Measurements from ENCODE around the gene LYSMD1.
"Not testable (repeated sequence)": the region's sequence is repeated elsewhere in the genome, so short reads cannot be mapped to it uniquely, and the experiment has no call there.

Gene LYSMD1

DNA sequence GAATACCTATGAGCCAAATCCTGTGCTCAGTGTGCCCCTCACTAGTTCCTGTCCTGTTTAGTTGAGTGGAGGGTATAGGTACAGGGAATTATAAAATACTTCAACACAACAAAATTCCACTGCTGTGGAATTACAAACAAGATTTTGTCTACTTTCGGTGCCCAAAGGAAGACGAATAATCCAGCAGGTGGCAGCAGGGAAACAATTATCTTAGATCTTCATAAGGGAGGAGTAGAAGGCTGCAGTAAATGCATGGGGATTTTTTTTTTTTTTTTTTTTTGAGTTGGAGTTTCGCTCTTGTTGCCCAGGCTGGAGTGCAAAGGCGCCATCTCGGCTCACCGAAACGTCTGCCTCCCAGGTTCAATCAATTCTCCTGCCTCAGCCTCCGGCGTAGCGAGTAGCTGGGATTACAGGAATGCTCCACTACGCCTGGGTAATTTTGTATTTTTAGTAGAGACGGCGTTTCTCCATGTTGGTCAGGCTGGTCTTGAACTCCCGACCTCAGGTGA lies 30.6 kb upstream of the LYSMD1 start:
- H3K36me3 ChIP-seq (ENCODE audit: control insufficient read depth in 1 of 2, insufficient read depth in 2 of 2, low read length in 2 of 2): no peaks in the 10 kb centered on the region
- H3K4me3 ChIP-seq (ENCODE audit: low read depth in 1 of 2, low read length in 2 of 2): peak overlapping the region; percentile 6 to 54
- peak overlapping the region in 1 of 2 donors; percentile 34 for H3K9ac ChIP-seq (ENCODE audit: low read depth in 1 of 2, low read length in 2 of 2)
- peaks cover 13 to 26% of the 10 kb centered on the region in 2 donors for H3K4me1 ChIP-seq (ENCODE audit: control insufficient read depth in 1 of 2, insufficient read depth in 2 of 2, low read length in 2 of 2)
- peak overlapping the region; percentile 43 for H3K27ac ChIP-seq (ENCODE audit: low read depth, low read length)
- H3K27me3 ChIP-seq (ENCODE audit: control insufficient read depth in 1 of 2, insufficient read depth in 2 of 2, low read length in 2 of 2): no peaks in the 10 kb centered on the region
- H3K9me3 ChIP-seq (ENCODE audit: control insufficient read depth in 1 of 2, low read length in 2 of 2): no peaks in the 10 kb centered on the region

DNA sequence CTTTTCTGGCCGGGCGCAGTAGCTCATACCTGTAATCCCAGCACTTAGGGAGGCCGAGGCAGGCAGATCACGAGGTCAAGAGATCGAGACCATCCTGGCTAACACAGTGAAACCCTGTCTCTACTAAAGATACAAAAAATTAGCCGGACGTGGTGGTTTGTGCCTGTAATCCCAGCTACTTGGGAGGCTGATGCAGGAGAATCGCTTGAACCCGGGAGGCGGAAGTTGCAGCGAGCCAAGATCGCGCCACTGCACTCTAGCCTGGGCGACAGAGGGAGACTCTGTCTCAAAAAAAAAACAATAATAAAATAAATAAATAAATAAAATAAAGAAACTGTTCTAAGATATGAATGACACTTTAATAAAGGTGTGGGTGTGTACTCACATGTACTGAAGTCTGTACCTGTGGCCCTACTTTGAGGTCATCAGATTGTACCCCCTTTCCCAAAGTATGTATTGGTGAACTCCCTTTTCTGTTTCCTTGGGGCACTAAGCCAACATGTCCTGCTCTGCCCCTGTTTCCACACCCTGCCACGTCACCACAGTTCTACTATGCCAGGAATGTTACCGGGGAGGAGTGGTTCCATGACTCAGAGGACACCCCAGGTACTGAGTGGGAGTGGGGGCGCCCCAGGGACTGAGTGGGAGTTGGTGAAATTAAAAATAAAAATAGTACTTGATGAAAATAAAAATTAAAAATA lies 29.3 kb upstream of the LYSMD1 start:
- Histone ChIP-seq H3K4me3 (ENCODE audit: low read depth in 1 of 2, low read length in 2 of 2) (peak overlapping the region; percentile 45 to 51), H3K4me1 (ENCODE audit: control insufficient read depth in 1 of 2, insufficient read depth in 2 of 2, low read length in 2 of 2) (peaks cover 13 to 19% of the 10 kb centered on the region in 2 donors)
- H3K27me3 ChIP-seq (ENCODE audit: control insufficient read depth in 1 of 2, insufficient read depth in 2 of 2, low read length in 2 of 2); H3K9ac ChIP-seq (ENCODE audit: low read depth in 1 of 2, low read length in 2 of 2); H3K27ac ChIP-seq (ENCODE audit: low read depth, low read length); H3K9me3 ChIP-seq (ENCODE audit: control insufficient read depth in 1 of 2, low read length in 2 of 2); H3K36me3 ChIP-seq (ENCODE audit: control insufficient read depth in 1 of 2, insufficient read depth in 2 of 2, low read length in 2 of 2): not testable (repeated sequence)

DNA sequence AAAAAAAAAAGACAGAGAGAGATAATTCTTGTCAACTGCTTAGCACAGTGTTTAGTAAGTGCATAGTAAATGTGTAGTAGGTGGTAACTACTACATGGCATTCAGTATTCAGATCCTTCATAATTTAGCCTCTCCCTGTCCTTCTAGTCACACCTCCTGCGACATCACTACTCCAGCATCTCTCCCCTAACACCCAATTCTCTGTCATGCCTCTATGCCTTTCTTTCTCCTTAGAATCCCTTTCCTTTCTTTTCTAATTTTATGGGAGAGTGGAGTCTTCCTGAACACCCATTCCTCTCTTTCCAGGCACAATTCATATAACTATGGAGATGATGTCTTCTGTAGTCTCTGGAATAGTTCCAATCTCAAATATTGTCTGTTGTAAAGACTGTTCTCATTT lies 28.2 kb upstream of the LYSMD1 start:
- Histone ChIP-seq H3K27me3 (ENCODE audit: control insufficient read depth in 1 of 2, insufficient read depth in 2 of 2, low read length in 2 of 2) (no peaks in the 10 kb centered on the region), H3K9me3 (ENCODE audit: control insufficient read depth in 1 of 2, low read length in 2 of 2) (no peaks in the 10 kb centered on the region), H3K36me3 (ENCODE audit: control insufficient read depth in 1 of 2, insufficient read depth in 2 of 2, low read length in 2 of 2) (no peaks in the 10 kb centered on the region), H3K4me1 (ENCODE audit: control insufficient read depth in 1 of 2, insufficient read depth in 2 of 2, low read length in 2 of 2) (peaks cover 10 to 18% of the 10 kb centered on the region in 2 donors), H3K4me3 (ENCODE audit: low read depth in 1 of 2, low read length in 2 of 2) (no peak overlapping the region), H3K27ac (ENCODE audit: low read depth, low read length) (no peak overlapping the region), H3K9ac (ENCODE audit: low read depth in 1 of 2, low read length in 2 of 2) (no peak overlapping the region)

DNA sequence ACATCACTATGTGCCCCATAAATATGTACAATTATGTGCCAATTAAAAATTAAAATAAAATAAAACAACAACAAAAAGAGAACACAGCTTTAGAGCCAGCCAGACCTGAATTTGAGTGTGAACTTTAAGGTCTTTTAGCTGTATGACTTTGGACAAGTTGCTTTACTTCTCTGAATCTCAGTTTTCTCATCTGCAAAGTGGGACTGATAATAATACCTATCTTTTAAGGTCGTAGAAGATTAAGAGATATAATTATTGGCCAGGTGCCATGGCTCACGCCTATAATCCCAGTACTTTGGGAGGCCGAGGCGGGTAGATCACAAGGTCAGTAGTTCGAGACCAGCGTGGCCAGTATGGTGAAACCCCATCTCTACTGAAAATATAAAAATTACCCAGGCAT lies 27.6 kb upstream of the LYSMD1 start:
- H3K27ac ChIP-seq (ENCODE audit: low read depth, low read length): no peak overlapping the region
- no peak overlapping the region for H3K9ac ChIP-seq (ENCODE audit: low read depth in 1 of 2, low read length in 2 of 2)
- no peaks in the 10 kb centered on the region for H3K36me3 ChIP-seq (ENCODE audit: control insufficient read depth in 1 of 2, insufficient read depth in 2 of 2, low read length in 2 of 2)
- H3K9me3 ChIP-seq (ENCODE audit: control insufficient read depth in 1 of 2, low read length in 2 of 2): no peaks in the 10 kb centered on the region
- no peak overlapping the region for H3K4me3 ChIP-seq (ENCODE audit: low read depth in 1 of 2, low read length in 2 of 2)
- peaks cover 14 to 24% of the 10 kb centered on the region in 2 donors for H3K4me1 ChIP-seq (ENCODE audit: control insufficient read depth in 1 of 2, insufficient read depth in 2 of 2, low read length in 2 of 2)
- H3K27me3 ChIP-seq (ENCODE audit: control insufficient read depth in 1 of 2, insufficient read depth in 2 of 2, low read length in 2 of 2): no peaks in the 10 kb centered on the region

DNA sequence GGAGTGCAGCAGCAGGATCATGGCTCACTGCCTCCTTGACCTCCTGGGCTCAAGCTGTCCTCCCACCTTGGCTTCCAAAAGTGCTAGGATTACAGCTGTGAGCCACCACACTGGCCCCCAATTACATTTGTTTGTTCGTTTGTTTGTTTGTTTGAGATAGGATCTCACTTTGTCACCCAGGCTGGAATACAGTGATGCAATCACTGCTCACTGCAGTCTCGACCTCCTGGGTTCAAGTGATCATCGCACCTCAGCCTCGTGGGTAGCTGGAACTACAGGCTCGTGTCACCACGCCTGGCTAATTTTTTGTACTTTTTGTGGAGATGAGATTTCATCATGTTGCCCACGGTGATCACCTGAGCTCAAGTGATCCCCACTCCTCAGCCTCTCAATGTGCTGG lies 26.3 kb upstream of the LYSMD1 start:
- no peak overlapping the region for H3K9ac ChIP-seq (ENCODE audit: low read depth in 1 of 2, low read length in 2 of 2)
- H3K27ac ChIP-seq (ENCODE audit: low read depth, low read length): no peak overlapping the region
- H3K9me3 ChIP-seq (ENCODE audit: control insufficient read depth in 1 of 2, low read length in 2 of 2): no peaks in the 10 kb centered on the region
- H3K27me3 ChIP-seq (ENCODE audit: control insufficient read depth in 1 of 2, insufficient read depth in 2 of 2, low read length in 2 of 2): no peaks in the 10 kb centered on the region
- H3K4me3 ChIP-seq (ENCODE audit: low read depth in 1 of 2, low read length in 2 of 2): no peak overlapping the region
- H3K4me1 ChIP-seq (ENCODE audit: control insufficient read depth in 1 of 2, insufficient read depth in 2 of 2, low read length in 2 of 2): peaks cover 11 to 20% of the 10 kb centered on the region in 2 donors
- H3K36me3 ChIP-seq (ENCODE audit: control insufficient read depth in 1 of 2, insufficient read depth in 2 of 2, low read length in 2 of 2): no peaks in the 10 kb centered on the region

DNA sequence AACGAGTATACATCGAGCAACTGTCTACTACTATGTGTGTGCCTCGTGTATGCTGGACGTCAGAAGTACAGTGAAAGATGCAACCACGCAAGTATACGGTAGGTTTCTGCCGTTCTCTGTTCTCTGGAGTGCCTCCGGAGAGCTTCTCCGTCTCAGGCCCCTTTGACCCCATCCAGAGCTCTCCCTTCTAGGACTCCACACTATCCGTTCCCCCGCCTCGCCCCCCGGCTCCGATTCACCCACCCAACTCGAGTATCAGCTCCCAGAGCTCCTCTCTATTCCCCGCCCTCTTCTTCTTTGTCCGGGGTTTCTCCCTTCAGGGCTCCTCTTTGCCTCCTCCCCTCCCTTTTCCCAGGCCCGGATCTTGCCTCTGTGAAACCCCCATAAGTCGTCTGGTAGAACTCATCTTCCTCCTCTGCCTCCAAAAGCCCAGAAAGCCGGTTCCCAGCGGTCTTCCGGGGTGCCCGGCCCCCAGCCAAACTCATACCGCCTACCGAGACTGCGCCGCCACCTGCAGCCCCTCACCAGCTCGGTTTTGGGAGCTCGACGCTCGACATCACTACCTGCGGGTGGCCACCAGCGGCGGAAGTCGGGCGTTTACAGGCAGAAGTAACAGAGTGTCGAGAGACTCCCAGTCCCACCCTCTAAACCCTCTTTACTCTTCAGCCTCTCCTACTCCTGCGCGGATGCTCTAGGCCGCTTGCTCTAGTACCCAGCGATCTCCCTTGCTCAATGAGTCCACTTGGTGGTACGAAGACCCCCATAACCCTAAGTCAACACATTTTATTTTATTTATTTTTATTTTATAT lies 24.1 kb upstream of the LYSMD1 start, which contains the start of gene VPS72:
Gene VPS72, minus strand, starts transcription at position 561 of the 809 bp plus-strand sequence. Its CDS starts 76 bp downstream, at position 485.
- no peaks in the 10 kb centered on the region for H3K27me3 ChIP-seq (ENCODE audit: control insufficient read depth in 1 of 2, insufficient read depth in 2 of 2, low read length in 2 of 2)
- H3K4me3 ChIP-seq (ENCODE audit: low read depth in 1 of 2, low read length in 2 of 2): peak within 1 kb of the TSS; percentile 89 to 92
- H3K9me3 ChIP-seq (ENCODE audit: control insufficient read depth in 1 of 2, low read length in 2 of 2): no peaks in the 10 kb centered on the region
- H3K36me3 ChIP-seq (ENCODE audit: control insufficient read depth in 1 of 2, insufficient read depth in 2 of 2, low read length in 2 of 2): peaks cover 8 to 10% of the 10 kb centered on the region in 2 donors
- H3K9ac ChIP-seq (ENCODE audit: low read depth in 1 of 2, low read length in 2 of 2): peak within 1 kb of the TSS; percentile 79 to 97
- H3K4me1 ChIP-seq (ENCODE audit: control insufficient read depth in 1 of 2, insufficient read depth in 2 of 2, low read length in 2 of 2): peaks cover 11 to 20% of the 10 kb centered on the region in 2 donors
- H3K27ac ChIP-seq (ENCODE audit: low read depth, low read length): peak within 1 kb of the TSS; percentile 47

DNA sequence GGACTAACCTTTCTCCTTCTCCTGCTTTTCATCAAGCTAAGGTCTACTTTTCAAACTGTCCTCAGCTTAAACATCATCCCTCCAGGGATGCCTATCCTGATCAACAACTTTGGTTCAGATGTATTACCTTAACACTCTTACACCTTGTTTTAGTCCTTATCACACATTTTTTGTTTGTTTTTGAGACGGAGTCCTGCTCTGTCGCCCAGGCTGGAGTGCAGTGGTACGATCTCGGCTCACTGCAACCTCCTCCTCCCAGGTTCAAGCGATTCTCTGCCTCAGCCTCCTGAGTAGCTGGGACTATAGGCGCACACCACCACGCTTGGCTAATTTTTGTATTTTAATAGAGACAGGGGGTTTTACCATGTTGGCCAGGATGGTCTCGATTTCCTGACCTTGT lies 23.0 kb upstream of the LYSMD1 start:
- Histone ChIP-seq H3K4me3 (ENCODE audit: low read depth in 1 of 2, low read length in 2 of 2) (peak overlapping the region; percentile 89 to 92), H3K36me3 (ENCODE audit: control insufficient read depth in 1 of 2, insufficient read depth in 2 of 2, low read length in 2 of 2) (peaks cover 14 to 21% of the 10 kb centered on the region in 2 donors), H3K9ac (ENCODE audit: low read depth in 1 of 2, low read length in 2 of 2) (peak overlapping the region; percentile 79 to 97), H3K4me1 (ENCODE audit: control insufficient read depth in 1 of 2, insufficient read depth in 2 of 2, low read length in 2 of 2) (peaks cover 11 to 16% of the 10 kb centered on the region in 2 donors)
- H3K9me3 ChIP-seq (ENCODE audit: control insufficient read depth in 1 of 2, low read length in 2 of 2); H3K27me3 ChIP-seq (ENCODE audit: control insufficient read depth in 1 of 2, insufficient read depth in 2 of 2, low read length in 2 of 2); H3K27ac ChIP-seq (ENCODE audit: low read depth, low read length): not testable (repeated sequence)

DNA sequence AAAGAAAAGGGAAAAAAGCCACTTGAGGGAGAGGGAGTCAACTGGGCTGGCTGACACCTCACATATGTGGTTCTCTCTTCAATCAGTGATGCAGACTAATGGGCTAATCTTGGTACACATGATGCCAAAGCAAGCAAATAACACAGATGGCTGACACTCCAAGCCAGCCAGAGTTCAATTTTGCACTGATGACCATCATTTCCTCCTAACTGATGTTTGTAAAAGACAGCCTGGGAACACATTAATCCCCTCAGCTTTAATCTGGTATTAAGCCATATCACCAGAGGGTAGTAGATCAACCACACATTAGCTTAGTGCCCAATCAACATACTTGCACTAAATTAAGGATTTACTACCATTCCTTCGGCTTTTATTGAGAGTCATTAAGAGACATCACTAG lies 21.5 kb upstream of the LYSMD1 start:
- Histone ChIP-seq H3K4me3 (ENCODE audit: low read depth in 1 of 2, low read length in 2 of 2) (no peak overlapping the region), H3K9me3 (ENCODE audit: control insufficient read depth in 1 of 2, low read length in 2 of 2) (no peaks in the 10 kb centered on the region), H3K4me1 (ENCODE audit: control insufficient read depth in 1 of 2, insufficient read depth in 2 of 2, low read length in 2 of 2) (peaks cover 11 to 16% of the 10 kb centered on the region in 2 donors), H3K36me3 (ENCODE audit: control insufficient read depth in 1 of 2, insufficient read depth in 2 of 2, low read length in 2 of 2) (peaks cover 21 to 33% of the 10 kb centered on the region in 2 donors), H3K27ac (ENCODE audit: low read depth, low read length) (no peak overlapping the region), H3K27me3 (ENCODE audit: control insufficient read depth in 1 of 2, insufficient read depth in 2 of 2, low read length in 2 of 2) (no peaks in the 10 kb centered on the region), H3K9ac (ENCODE audit: low read depth in 1 of 2, low read length in 2 of 2) (no peak overlapping the region)

DNA sequence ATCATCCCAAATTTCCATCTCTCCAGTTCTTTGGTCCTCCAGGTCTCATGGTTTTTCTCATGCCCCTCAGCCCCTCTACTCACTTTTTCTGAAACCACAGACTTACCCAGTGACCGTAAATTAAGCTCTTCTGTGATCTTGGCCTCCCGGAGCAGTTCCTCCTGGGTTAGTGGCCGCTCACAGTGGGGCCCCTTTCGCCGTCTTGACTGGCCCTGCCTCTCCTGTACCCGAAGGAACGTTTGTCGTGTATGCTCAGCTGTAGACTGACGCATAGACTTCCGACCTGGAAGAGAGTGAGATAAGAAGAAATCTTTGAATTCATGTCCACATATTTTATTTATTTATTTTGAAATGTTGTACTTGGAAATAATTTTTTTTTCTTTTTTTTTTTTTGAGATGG lies 18.5 kb upstream of the LYSMD1 start:
- Histone ChIP-seq H3K27ac (ENCODE audit: low read depth, low read length) (no peak overlapping the region), H3K9ac (ENCODE audit: low read depth in 1 of 2, low read length in 2 of 2) (no peak overlapping the region), H3K27me3 (ENCODE audit: control insufficient read depth in 1 of 2, insufficient read depth in 2 of 2, low read length in 2 of 2) (no peaks in the 10 kb centered on the region), H3K4me1 (ENCODE audit: control insufficient read depth in 1 of 2, insufficient read depth in 2 of 2, low read length in 2 of 2) (peaks cover 11 to 12% of the 10 kb centered on the region in 2 donors), H3K9me3 (ENCODE audit: control insufficient read depth in 1 of 2, low read length in 2 of 2) (no peaks in the 10 kb centered on the region), H3K4me3 (ENCODE audit: low read depth in 1 of 2, low read length in 2 of 2) (no peak overlapping the region), H3K36me3 (ENCODE audit: control insufficient read depth in 1 of 2, insufficient read depth in 2 of 2, low read length in 2 of 2) (peaks cover 26 to 58% of the 10 kb centered on the region in 2 donors)

DNA sequence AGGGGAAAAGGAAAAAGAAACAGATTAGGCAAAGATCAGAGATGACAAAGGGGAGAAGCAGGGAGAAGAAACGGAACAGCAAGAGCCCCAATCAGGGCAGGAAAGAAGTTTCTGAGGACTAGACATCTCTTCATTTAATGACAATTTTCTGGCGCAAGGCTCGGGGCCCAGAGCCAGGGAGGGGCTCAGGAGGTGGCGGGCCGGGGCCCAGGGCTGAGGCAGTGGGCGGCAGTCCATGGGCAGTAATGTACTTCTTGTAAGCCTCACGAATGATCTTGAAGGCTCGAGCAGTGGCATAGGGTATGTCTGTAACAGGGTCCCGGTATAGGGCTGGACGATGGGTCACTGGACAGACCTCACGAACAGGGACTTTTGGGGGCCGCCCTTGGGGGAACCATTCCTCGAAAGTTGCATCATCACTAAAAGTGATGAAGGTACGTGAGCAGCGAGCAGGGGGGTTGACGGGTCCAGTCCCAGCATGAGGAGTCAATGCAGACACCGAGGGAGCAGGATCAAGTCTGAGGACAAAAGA lies 10.9 kb upstream of the LYSMD1 start:
- Histone ChIP-seq H3K9me3 (ENCODE audit: control insufficient read depth in 1 of 2, low read length in 2 of 2) (no peaks in the 10 kb centered on the region), H3K36me3 (ENCODE audit: control insufficient read depth in 1 of 2, insufficient read depth in 2 of 2, low read length in 2 of 2) (peaks cover 24 to 81% of the 10 kb centered on the region in 2 donors), H3K9ac (ENCODE audit: low read depth in 1 of 2, low read length in 2 of 2) (no peak overlapping the region), H3K4me3 (ENCODE audit: low read depth in 1 of 2, low read length in 2 of 2) (no peak overlapping the region), H3K4me1 (ENCODE audit: control insufficient read depth in 1 of 2, insufficient read depth in 2 of 2, low read length in 2 of 2) (no peaks in the 10 kb centered on the region), H3K27me3 (ENCODE audit: control insufficient read depth in 1 of 2, insufficient read depth in 2 of 2, low read length in 2 of 2) (no peaks in the 10 kb centered on the region), H3K27ac (ENCODE audit: low read depth, low read length) (no peak overlapping the region)
